ENCODE results near the gene PTPRD. TPM values are rescaled to one million over a fixed set of nuclear protein-coding genes. Genes with fewer than 3 reads are reported as not detected.

The PTPRD gene
- total RNA-seq, 2 experiments from 2014 or later: not detected

GRCh38 chr9:8680658-8681057 is 1932.1 kb downstream of the PTPRD start:
- ChIA-PET POLR2A (no interaction called here), CTCF (no interaction called here)
- ATAC-seq (no peak), DNase-seq (no peak)
- Mint-ChIP-seq H3K9me3 (ENCODE audit: insufficient read depth) (no peaks in the 10 kb centered on the region), H3K4me3 (no peak overlapping the region), H3K4me1 (ENCODE audit: low read depth) (no peaks in the 10 kb centered on the region), H3K36me3 (ENCODE audit: low read depth) (no peaks in the 10 kb centered on the region), H3K27me3 (ENCODE audit: low read depth) (no peaks in the 10 kb centered on the region), H3K27ac (no peak overlapping the region)

- CTCF ChIA-PET: no interaction called here
- DNase-seq: no peak
- Mint-ChIP-seq H3K4me3 (no peak overlapping the region), H3K4me1 (ENCODE audit: low read depth) (no peaks in the 10 kb centered on the region), H3K9me3 (ENCODE audit: insufficient read depth) (no peaks in the 10 kb centered on the region), H3K27ac (no peak overlapping the region), H3K27me3 (ENCODE audit: low read depth) (no peaks in the 10 kb centered on the region), H3K36me3 (ENCODE audit: low read depth) (no peaks in the 10 kb centered on the region)
- ATAC-seq: no peak
- POLR2A ChIA-PET: no interaction called here
These were observed 1932.6 kb downstream of the PTPRD start for GRCh38 chr9:8680157-8680556.

GRCh38 chr9:8679371-8679822 is 1933.4 kb downstream of the PTPRD start:
- Mint-ChIP-seq H3K4me3 (no peak overlapping the region), H3K9me3 (ENCODE audit: insufficient read depth) (no peaks in the 10 kb centered on the region), H3K4me1 (ENCODE audit: low read depth) (no peaks in the 10 kb centered on the region), H3K27ac (no peak overlapping the region), H3K36me3 (ENCODE audit: low read depth) (no peaks in the 10 kb centered on the region), H3K27me3 (ENCODE audit: low read depth) (no peaks in the 10 kb centered on the region)
- ChIA-PET POLR2A (no interaction called here), CTCF (no interaction called here)
- ATAC-seq: no peak
- DNase-seq: no peak

- POLR2A ChIA-PET: no interaction called here
- no peaks in the 10 kb centered on the region for H3K36me3 Mint-ChIP-seq (ENCODE audit: low read depth)
- ATAC-seq (no peak), DNase-seq (no peak)
- no peaks in the 10 kb centered on the region for H3K9me3 Mint-ChIP-seq (ENCODE audit: insufficient read depth)
- H3K27me3 Mint-ChIP-seq (ENCODE audit: low read depth): no peaks in the 10 kb centered on the region
- CTCF ChIA-PET: no interaction called here
- no peaks in the 10 kb centered on the region for H3K4me1 Mint-ChIP-seq (ENCODE audit: low read depth)
- no peak overlapping the region for H3K4me3 Mint-ChIP-seq
- no peak overlapping the region for H3K27ac Mint-ChIP-seq
These were observed 1935.1 kb downstream of the PTPRD start for GRCh38 chr9:8677741-8678140.

- POLR2A ChIA-PET: no interaction called here
- Mint-ChIP-seq H3K27me3 (ENCODE audit: low read depth) (no peaks in the 10 kb centered on the region), H3K4me1 (ENCODE audit: low read depth) (no peaks in the 10 kb centered on the region), H3K27ac (no peak overlapping the region), H3K4me3 (no peak overlapping the region), H3K36me3 (ENCODE audit: low read depth) (no peaks in the 10 kb centered on the region), H3K9me3 (ENCODE audit: insufficient read depth) (no peaks in the 10 kb centered on the region)
- ATAC-seq (no peak), DNase-seq (no peak)
- CTCF ChIA-PET: interaction anchor here (0.6 kb wide), 2 partner anchors 10 to 133 kb away, joined by 3 to 4 read pairs; no protein-coding TSS in a partner anchor
These were observed 1938.3 kb downstream of the PTPRD start for GRCh38 chr9:8674536-8674935.

GRCh38 chr9:8673830-8674229 is 1939.0 kb downstream of the PTPRD start:
- H3K36me3 Mint-ChIP-seq (ENCODE audit: low read depth): no peaks in the 10 kb centered on the region
- no peaks in the 10 kb centered on the region for H3K9me3 Mint-ChIP-seq (ENCODE audit: insufficient read depth)
- H3K4me3 Mint-ChIP-seq: no peak overlapping the region
- ChIA-PET CTCF (no interaction called here), POLR2A (no interaction called here)
- H3K27ac Mint-ChIP-seq: no peak overlapping the region
- H3K27me3 Mint-ChIP-seq (ENCODE audit: low read depth): no peaks in the 10 kb centered on the region
- no peak for ATAC-seq
- H3K4me1 Mint-ChIP-seq (ENCODE audit: low read depth): no peaks in the 10 kb centered on the region
- DNase-seq: no peak

GRCh38 chr9:8670751-8671150 is 1942.1 kb downstream of the PTPRD start:
- Mint-ChIP-seq H3K4me3 (no peak overlapping the region), H3K27me3 (ENCODE audit: low read depth) (no peaks in the 10 kb centered on the region), H3K9me3 (ENCODE audit: insufficient read depth) (no peaks in the 10 kb centered on the region), H3K4me1 (ENCODE audit: low read depth) (no peaks in the 10 kb centered on the region), H3K27ac (no peak overlapping the region), H3K36me3 (ENCODE audit: low read depth) (no peaks in the 10 kb centered on the region)
- ChIA-PET CTCF (no interaction called here), POLR2A (no interaction called here)
- DNase-seq: no peak
- ATAC-seq: no peak

GRCh38 chr9:8668751-8669150 is 1944.1 kb downstream of the PTPRD start:
- Mint-ChIP-seq H3K9me3 (ENCODE audit: insufficient read depth) (no peaks in the 10 kb centered on the region), H3K27ac (no peak overlapping the region), H3K4me3 (no peak overlapping the region), H3K27me3 (ENCODE audit: low read depth) (no peaks in the 10 kb centered on the region), H3K36me3 (ENCODE audit: low read depth) (no peaks in the 10 kb centered on the region), H3K4me1 (ENCODE audit: low read depth) (no peaks in the 10 kb centered on the region)
- ChIA-PET POLR2A (no interaction called here), CTCF (no interaction called here)
- ATAC-seq (no peak), DNase-seq (no peak)

GRCh38 chr9:8668231-8668630 is 1944.6 kb downstream of the PTPRD start:
- ATAC-seq (no peak), DNase-seq (no peak)
- no peak overlapping the region for H3K4me3 Mint-ChIP-seq
- H3K9me3 Mint-ChIP-seq (ENCODE audit: insufficient read depth): no peaks in the 10 kb centered on the region
- no peaks in the 10 kb centered on the region for H3K4me1 Mint-ChIP-seq (ENCODE audit: low read depth)
- no peaks in the 10 kb centered on the region for H3K36me3 Mint-ChIP-seq (ENCODE audit: low read depth)
- ChIA-PET POLR2A (no interaction called here), CTCF (no interaction called here)
- no peak overlapping the region for H3K27ac Mint-ChIP-seq
- no peaks in the 10 kb centered on the region for H3K27me3 Mint-ChIP-seq (ENCODE audit: low read depth)

- no peak overlapping the region for H3K4me3 Mint-ChIP-seq
- H3K36me3 Mint-ChIP-seq (ENCODE audit: low read depth): no peaks in the 10 kb centered on the region
- H3K4me1 Mint-ChIP-seq (ENCODE audit: low read depth): no peaks in the 10 kb centered on the region
- DNase-seq (no peak), ATAC-seq (no peak)
- no peak overlapping the region for H3K27ac Mint-ChIP-seq
- POLR2A ChIA-PET: no interaction called here
- H3K9me3 Mint-ChIP-seq (ENCODE audit: insufficient read depth): no peaks in the 10 kb centered on the region
- CTCF ChIA-PET: no interaction called here
- H3K27me3 Mint-ChIP-seq (ENCODE audit: low read depth): no peaks in the 10 kb centered on the region
These were observed 1946.7 kb downstream of the PTPRD start for GRCh38 chr9:8666060-8666459.

GRCh38 chr9:8660383-8660782 is 1952.4 kb downstream of the PTPRD start:
- Mint-ChIP-seq H3K9me3 (ENCODE audit: insufficient read depth) (no peaks in the 10 kb centered on the region), H3K27ac (no peak overlapping the region), H3K36me3 (ENCODE audit: low read depth) (no peaks in the 10 kb centered on the region), H3K4me1 (ENCODE audit: low read depth) (no peaks in the 10 kb centered on the region), H3K27me3 (ENCODE audit: low read depth) (no peaks in the 10 kb centered on the region), H3K4me3 (no peak overlapping the region)
- POLR2A ChIA-PET: no interaction called here
- CTCF ChIA-PET: no interaction called here
- ATAC-seq: no peak
- DNase-seq: no peak

GRCh38 chr9:8659108-8659507 is 1953.7 kb downstream of the PTPRD start:
- H3K27ac Mint-ChIP-seq: no peak overlapping the region
- POLR2A ChIA-PET: no interaction called here
- CTCF ChIA-PET: no interaction called here

GRCh38 chr9:8655071-8655470 is 1957.7 kb downstream of the PTPRD start:
- ChIA-PET CTCF (no interaction called here), POLR2A (no interaction called here)
- H3K36me3 Mint-ChIP-seq (ENCODE audit: low read depth): no peaks in the 10 kb centered on the region
- H3K27ac Mint-ChIP-seq: no peak overlapping the region
- no peak for ATAC-seq
- no peaks in the 10 kb centered on the region for H3K9me3 Mint-ChIP-seq (ENCODE audit: insufficient read depth)
- DNase-seq: no peak
- no peaks in the 10 kb centered on the region for H3K27me3 Mint-ChIP-seq (ENCODE audit: low read depth)
- no peaks in the 10 kb centered on the region for H3K4me1 Mint-ChIP-seq (ENCODE audit: low read depth)
- no peak overlapping the region for H3K4me3 Mint-ChIP-seq

More at GRCh38 chr9:8659108-8659507, 1953.7 kb downstream of the PTPRD start:
- Mint-ChIP-seq H3K4me3 (no peak overlapping the region), H3K4me1 (ENCODE audit: low read depth) (no peaks in the 10 kb centered on the region), H3K9me3 (ENCODE audit: insufficient read depth) (no peaks in the 10 kb centered on the region), H3K27me3 (ENCODE audit: low read depth) (no peaks in the 10 kb centered on the region), H3K36me3 (ENCODE audit: low read depth) (no peaks in the 10 kb centered on the region)
- ATAC-seq (no peak), DNase-seq (no peak)

Measured in activated CD8-positive, alpha-beta T cell treated with anti-CD3 and anti-CD28 coated beads, Interleukin-2, amount 10 ng/mL, durations not matched to agents 7 days and 5 days (primary cell).